Measurements from ENCODE around the gene RPL19.

The RPL19 gene

GRCh38 chr17:39199820-39200069, 338 bp upstream of the RPL19 start:
- peak; percentile 88 for DNase-seq

- DNase-seq, result no peak
Measured at GRCh38 chr17:39200957-39201510, 951 bp downstream of the RPL19 start.

- no peak for DNase-seq
Measured at GRCh38 chr17:39204245-39204644, 4.2 kb downstream of the RPL19 start.

- no peak for DNase-seq
Measured at GRCh38 chr17:39205112-39205526, 5.0 kb downstream of the RPL19 start.

- peak; percentile 71 for DNase-seq
Measured at GRCh38 chr17:39208136-39208535, 8.1 kb downstream of the RPL19 start.

GRCh38 chr17:39208893-39209292, 8.8 kb downstream of the RPL19 start:
- DNase-seq, result peak; percentile 80

GRCh38 chr17:39209317-39210092, 9.4 kb downstream of the RPL19 start:
- peak; percentile 80 for DNase-seq

- no peak for DNase-seq
Measured at GRCh38 chr17:39210093-39210434, 10.0 kb downstream of the RPL19 start.

GRCh38 chr17:39212195-39212810, 12.2 kb downstream of the RPL19 start:
- DNase-seq, result no peak

- peak; percentile 69 for DNase-seq
Measured at GRCh38 chr17:39212841-39213480, 12.9 kb downstream of the RPL19 start.

GRCh38 chr17:39213852-39214251, 13.8 kb downstream of the RPL19 start:
- DNase-seq, result no peak

GRCh38 chr17:39217734-39218369, 17.8 kb downstream of the RPL19 start:
- DNase-seq, result no peak

GRCh38 chr17:39218906-39219305, 18.8 kb downstream of the RPL19 start:
- no peak for DNase-seq

GRCh38 chr17:39219647-39220154, 19.6 kb downstream of the RPL19 start:
- DNase-seq, result no peak

- no peak for DNase-seq
Measured at GRCh38 chr17:39221572-39221971, 21.5 kb downstream of the RPL19 start.

GRCh38 chr17:39222151-39222550, 22.1 kb downstream of the RPL19 start:
- DNase-seq, result no peak

- DNase-seq, result no peak
Measured at GRCh38 chr17:39222866-39223834, 23.1 kb downstream of the RPL19 start.

- no peak for DNase-seq
Measured at GRCh38 chr17:39223907-39224777, 24.1 kb downstream of the RPL19 start.

- DNase-seq, result no peak
Measured at GRCh38 chr17:39224778-39225307, 24.8 kb downstream of the RPL19 start.

- no peak for DNase-seq
Measured at GRCh38 chr17:39225308-39225958, 25.4 kb downstream of the RPL19 start, which contains the start of gene STAC2. Gene STAC2, minus strand, starts transcription at chr17:39225945. Its CDS starts 443 bp downstream, at chr17:39225502.

Data from DMS79 (cell line).